ENCODE measurements around the gene HIBADH.

DNA sequence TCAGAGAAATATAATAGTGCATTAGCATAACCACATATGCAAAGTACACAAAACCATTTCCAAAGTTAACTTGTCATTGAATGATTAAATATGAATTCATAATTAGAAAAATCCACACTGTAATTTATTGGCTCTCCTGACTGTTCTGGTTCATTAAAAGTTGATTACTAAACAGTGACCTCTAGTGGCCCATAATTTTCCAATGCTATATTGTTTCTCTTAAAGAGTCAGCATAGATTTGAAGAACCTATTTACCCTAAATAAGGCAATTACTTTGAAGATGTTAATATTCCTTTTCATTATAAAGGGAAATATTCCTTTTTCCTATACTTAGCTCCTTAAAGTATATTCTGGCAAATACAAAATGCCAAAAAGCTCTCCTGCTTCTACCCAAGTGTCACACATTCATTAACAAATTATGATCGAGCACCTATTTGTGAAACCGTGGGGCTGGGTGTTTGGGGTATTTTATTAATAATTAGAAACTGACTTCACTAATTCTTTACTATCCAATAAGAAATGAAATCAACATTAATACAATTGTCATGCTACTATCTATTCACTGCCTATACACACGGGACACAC, 86.2 kb downstream of the HIBADH start:
- TF ChIP-seq, protein P1, sequence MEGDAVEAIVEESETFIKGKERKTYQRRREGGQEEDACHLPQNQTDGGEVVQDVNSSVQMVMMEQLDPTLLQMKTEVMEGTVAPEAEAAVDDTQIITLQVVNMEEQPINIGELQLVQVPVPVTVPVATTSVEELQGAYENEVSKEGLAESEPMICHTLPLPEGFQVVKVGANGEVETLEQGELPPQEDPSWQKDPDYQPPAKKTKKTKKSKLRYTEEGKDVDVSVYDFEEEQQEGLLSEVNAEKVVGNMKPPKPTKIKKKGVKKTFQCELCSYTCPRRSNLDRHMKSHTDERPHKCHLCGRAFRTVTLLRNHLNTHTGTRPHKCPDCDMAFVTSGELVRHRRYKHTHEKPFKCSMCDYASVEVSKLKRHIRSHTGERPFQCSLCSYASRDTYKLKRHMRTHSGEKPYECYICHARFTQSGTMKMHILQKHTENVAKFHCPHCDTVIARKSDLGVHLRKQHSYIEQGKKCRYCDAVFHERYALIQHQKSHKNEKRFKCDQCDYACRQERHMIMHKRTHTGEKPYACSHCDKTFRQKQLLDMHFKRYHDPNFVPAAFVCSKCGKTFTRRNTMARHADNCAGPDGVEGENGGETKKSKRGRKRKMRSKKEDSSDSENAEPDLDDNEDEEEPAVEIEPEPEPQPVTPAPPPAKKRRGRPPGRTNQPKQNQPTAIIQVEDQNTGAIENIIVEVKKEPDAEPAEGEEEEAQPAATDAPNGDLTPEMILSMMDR (IDR thresholded peaks at IDR 0.05) = peak; percentile 26 to 63 (median 44)
- TF ChIP-seq POLR2AphosphoS5 (IDR thresholded peaks at IDR 0.05; ENCODE audit: insufficient read depth in 1 of 2, low read depth in 1 of 2) = no peak

Data from vagina (tissue), 2 donors.